HG03342 (cell line): ENCODE measurements around the gene SLC27A1.
"Not testable (repeated sequence)": the region's sequence is repeated elsewhere in the genome, so short reads cannot be mapped to it uniquely, and the experiment has no call there.

ENCODE experiments used
- ATAC-seq: cut with Tn5 transposase; IDR thresholded peaks from one replicate; pipeline ENCODE4 v1.9.1; 2021; ENCODE audit warnings: mild to moderate bottlenecking, moderate library complexity; ENCODE audit not compliant: unreplicated experiment

SLC27A1 gene

GRCh38 chr19:17486545-17487240, 16.4 kb downstream of the SLC27A1 start:
- no peak for ATAC-seq

- no peak for ATAC-seq
These were observed 17.2 kb downstream of the SLC27A1 start for GRCh38 chr19:17487284-17488121.

GRCh38 chr19:17488593-17489391, 18.5 kb downstream of the SLC27A1 start:
- ATAC-seq, result no peak

GRCh38 chr19:17489392-17490030, 19.2 kb downstream of the SLC27A1 start:
- ATAC-seq, result no peak

GRCh38 chr19:17490411-17490810, 20.1 kb downstream of the SLC27A1 start:
- no peak for ATAC-seq

- ATAC-seq, result no peak
These were observed 21.0 kb downstream of the SLC27A1 start for GRCh38 chr19:17491287-17491686.

- ATAC-seq, result no peak
These were observed 25.4 kb downstream of the SLC27A1 start for GRCh38 chr19:17495639-17496296.

- ATAC-seq, result peak; percentile 79
These were observed 26.1 kb downstream of the SLC27A1 start for GRCh38 chr19:17496337-17496997.

- ATAC-seq, result no peak
These were observed 26.9 kb downstream of the SLC27A1 start for GRCh38 chr19:17497149-17497798.

GRCh38 chr19:17499025-17499424, 28.7 kb downstream of the SLC27A1 start:
- ATAC-seq, result not testable (repeated sequence)

- ATAC-seq, result no peak
These were observed 29.5 kb downstream of the SLC27A1 start for GRCh38 chr19:17499648-17500446.

GRCh38 chr19:17500447-17501198, 30.3 kb downstream of the SLC27A1 start:
- no peak for ATAC-seq

- ATAC-seq, result no peak
These were observed 32.9 kb downstream of the SLC27A1 start for GRCh38 chr19:17503240-17503639.

- ATAC-seq, result no peak
These were observed 33.7 kb downstream of the SLC27A1 start for GRCh38 chr19:17504030-17504429.

- ATAC-seq, result no peak
These were observed 34.1 kb downstream of the SLC27A1 start for GRCh38 chr19:17504456-17504855.

- ATAC-seq, result no peak
These were observed 34.9 kb downstream of the SLC27A1 start for GRCh38 chr19:17505223-17505622.

GRCh38 chr19:17506745-17507144, 36.4 kb downstream of the SLC27A1 start:
- ATAC-seq, result no peak

GRCh38 chr19:17508558-17508933, 38.2 kb downstream of the SLC27A1 start:
- ATAC-seq, result not testable (repeated sequence)
